Measurements from ENCODE around the gene CLEC19A.

Gene CLEC19A

DNA sequence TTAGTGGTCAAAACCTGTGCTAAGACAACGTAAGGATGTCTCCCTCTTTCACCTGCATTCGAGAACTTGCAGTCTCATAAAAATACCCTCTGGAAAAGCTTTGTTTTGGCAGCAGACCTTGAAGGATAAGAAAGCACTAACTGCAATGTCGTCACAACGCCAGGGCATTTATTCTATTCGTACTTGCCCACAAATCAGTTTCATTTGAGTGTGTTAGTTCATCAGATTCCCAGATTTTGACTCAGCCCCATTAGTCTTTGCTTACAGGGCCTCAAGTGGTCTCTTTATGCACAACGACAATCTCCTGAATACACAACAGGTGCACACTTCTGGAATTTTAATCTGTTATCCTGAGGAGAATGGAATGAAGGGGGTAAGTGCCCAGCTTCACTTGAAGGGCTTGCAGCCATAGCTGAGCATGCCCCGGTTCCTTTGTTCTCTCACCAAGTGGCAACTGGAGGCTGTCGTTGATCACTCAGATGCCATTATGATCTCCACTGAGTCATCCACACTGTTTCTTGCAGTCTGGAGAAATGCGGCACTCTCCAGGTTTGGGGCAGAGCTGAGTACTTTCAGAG lies 58.8 kb downstream of the CLEC19A start:
- TF ChIP-seq, protein P1, sequence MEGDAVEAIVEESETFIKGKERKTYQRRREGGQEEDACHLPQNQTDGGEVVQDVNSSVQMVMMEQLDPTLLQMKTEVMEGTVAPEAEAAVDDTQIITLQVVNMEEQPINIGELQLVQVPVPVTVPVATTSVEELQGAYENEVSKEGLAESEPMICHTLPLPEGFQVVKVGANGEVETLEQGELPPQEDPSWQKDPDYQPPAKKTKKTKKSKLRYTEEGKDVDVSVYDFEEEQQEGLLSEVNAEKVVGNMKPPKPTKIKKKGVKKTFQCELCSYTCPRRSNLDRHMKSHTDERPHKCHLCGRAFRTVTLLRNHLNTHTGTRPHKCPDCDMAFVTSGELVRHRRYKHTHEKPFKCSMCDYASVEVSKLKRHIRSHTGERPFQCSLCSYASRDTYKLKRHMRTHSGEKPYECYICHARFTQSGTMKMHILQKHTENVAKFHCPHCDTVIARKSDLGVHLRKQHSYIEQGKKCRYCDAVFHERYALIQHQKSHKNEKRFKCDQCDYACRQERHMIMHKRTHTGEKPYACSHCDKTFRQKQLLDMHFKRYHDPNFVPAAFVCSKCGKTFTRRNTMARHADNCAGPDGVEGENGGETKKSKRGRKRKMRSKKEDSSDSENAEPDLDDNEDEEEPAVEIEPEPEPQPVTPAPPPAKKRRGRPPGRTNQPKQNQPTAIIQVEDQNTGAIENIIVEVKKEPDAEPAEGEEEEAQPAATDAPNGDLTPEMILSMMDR (IDR thresholded peaks at IDR 0.05; ENCODE audit: low read depth, low read length), result no peak
- no peak for DNase-seq (ENCODE audit: extremely low read depth, low read depth)

DNA sequence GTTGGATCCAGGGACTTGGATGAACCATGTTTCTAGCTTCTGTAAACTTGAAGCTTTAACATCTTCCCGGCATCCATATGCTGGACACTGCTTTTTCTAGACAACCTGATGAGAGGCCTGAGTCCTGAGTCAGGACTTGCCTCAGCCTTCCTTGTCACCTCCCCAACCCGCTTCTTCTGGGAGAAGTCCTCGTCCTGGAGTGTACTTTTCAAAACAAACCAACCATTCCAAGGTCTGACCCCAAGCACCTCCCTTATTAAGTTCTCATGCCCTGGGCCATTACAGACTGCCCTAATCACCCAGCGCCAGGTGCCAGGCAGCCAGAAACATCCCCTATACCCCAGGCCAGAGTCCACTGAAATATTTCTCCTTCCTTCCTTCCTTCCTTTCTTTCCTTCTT lies 59.4 kb downstream of the CLEC19A start:
- no peak for DNase-seq (ENCODE audit: extremely low read depth, low read depth)
- TF ChIP-seq, protein P1 (IDR thresholded peaks at IDR 0.05; ENCODE audit: low read depth, low read length), result no peak

DNA sequence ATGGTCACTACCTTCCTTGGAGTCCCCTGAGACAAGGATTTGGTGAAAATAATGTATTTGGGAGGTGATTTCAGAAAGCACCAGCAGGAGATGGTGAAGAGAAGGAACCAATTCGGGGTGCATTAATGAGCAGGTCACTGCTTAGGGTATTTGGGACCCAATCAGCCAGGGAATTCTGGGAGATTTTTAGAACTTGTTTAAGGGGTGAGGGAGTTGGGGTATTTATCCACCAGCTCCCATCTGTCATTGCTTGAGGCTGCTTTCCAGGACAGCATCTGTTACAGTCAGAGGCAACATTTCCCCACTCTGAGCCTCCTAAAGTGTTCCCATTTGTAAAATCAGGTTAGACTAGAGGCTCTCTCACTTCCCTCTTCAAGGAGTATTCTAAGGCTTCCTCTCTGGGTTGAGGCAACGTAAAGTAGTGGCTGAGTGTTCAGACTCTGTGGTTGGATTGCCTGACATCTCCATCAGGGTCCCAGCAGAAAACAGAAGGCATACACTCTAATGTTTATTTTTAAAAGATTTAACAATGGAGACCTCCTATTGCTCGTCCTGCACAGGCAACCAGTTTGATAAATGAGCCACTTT lies 60.9 kb downstream of the CLEC19A start:
- TF ChIP-seq, protein P1 (IDR thresholded peaks at IDR 0.05; ENCODE audit: low read depth, low read length), result no peak
- no peak for DNase-seq (ENCODE audit: extremely low read depth, low read depth)

DNA sequence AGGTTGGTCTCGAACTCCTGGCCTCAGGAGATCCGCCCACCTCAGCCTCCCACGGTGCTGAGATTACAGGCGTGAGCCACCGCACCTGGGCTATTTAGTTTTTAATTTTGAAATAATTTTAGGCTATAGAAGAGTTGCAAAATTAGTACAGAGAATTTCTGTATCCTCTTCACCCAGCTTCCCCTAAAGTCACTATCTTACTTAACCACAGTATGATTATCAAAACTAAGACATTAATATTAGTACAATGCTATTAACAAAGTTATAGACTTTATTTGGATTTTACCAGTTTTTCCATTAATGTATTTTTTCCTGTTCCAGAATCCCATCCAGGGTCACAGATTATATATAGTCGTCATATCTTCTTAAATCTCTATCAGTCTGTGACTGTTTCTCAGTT lies 62.6 kb downstream of the CLEC19A start:
- TF ChIP-seq, protein P1 (IDR thresholded peaks at IDR 0.05; ENCODE audit: low read depth, low read length), result no peak
- DNase-seq (ENCODE audit: extremely low read depth, low read depth), result no peak

DNA sequence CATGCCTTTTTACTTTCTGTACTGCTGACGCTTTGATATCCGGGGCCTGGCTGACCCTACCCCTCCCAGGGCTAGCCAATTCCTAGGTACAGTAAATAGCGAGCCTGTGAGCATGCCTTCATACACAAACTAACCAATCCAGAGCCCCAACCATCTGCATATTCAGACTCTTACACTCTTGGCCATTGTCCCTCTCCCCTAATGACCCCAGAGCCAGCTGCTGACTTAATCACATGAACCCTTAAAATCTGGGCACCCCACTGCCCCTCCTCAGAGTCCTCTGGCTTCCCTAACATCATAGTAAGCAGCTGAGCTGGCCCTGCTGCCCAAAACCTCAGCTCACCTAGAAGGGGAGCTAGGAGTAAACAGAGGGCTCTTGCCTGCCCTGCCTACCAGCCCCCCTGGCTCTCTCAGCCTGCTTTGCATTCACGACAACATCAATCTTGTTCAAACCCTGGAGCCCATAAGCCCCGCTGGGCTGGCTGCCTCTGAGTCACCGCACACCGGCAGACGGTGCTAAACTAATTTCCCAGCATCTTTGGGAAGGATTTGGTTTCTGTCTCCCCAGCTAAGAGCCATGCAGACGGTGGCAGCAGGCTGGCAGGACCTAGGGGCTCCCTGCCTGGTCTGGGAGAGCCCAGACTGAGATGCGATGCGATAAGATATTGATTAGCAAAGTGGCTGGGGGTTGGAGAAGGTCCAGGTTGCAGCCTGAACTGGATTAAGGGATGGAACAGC lies 63.2 kb downstream of the CLEC19A start:
- DNase-seq (ENCODE audit: extremely low read depth, low read depth), result no peak
- TF ChIP-seq, protein P1 (IDR thresholded peaks at IDR 0.05; ENCODE audit: low read depth, low read length), result no peak

DNA sequence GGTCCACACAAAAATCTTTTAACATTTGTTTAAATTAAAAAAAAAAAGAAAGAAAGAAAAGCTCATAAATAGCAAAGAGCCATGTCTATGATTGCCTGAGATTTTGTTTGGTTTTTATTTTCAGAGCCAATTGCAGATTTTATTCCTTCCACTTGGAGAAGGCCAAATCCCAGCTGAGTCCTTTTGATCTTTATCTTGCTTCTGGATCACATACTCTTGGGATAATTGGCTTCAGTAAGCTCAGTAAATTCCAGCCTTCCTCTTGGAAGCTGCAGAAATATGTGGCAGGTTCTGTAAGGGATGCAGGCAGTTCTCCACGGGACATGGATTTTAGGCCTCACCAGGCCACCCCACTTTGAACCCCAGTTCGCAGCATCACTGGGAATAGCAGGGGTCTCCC lies 68.8 kb downstream of the CLEC19A start:
- TF ChIP-seq, protein P1 (IDR thresholded peaks at IDR 0.05; ENCODE audit: low read depth, low read length), result no peak
- DNase-seq (ENCODE audit: extremely low read depth, low read depth), result no peak
